ENCODE results near the gene FBXL16. TPM values are rescaled to one million over a fixed set of nuclear protein-coding genes. Genes with fewer than 3 reads are reported as not detected.

The FBXL16 gene
- total and polyA plus RNA-seq, 2 of the 13 experiments (the other 11 are each of a cell fraction or from before 2014, with no cell fraction given) = 0.22 to 2.0 TPM

GRCh38 chr16:720990-721764 lies 15.6 kb upstream of the FBXL16 start, which contains the start of gene ANTKMT (continued):
- TF ChIP-seq SNAI1 (CRISPR knock-in tag; IDR thresholded peaks at IDR 0.05; ENCODE audit: borderline replicate concordance) (peak; percentile 60; the same call in 1 of the 2 replicates), ZNF382 (CRISPR knock-in tag; IDR thresholded peaks at IDR 0.05; ENCODE audit: borderline replicate concordance) (no peak), KDM2A (CRISPR knock-in tag; IDR thresholded peaks at IDR 0.05; ENCODE audit: borderline replicate concordance, low read depth) (peak; percentile 24; the same call in 1 of the 2 replicates), RNF219 (CRISPR knock-in tag; IDR thresholded peaks at IDR 0.05) (no peak; the same call in 1 of the 2 replicates), FIP1L1 (IDR thresholded peaks at IDR 0.05; ENCODE audit: borderline replicate concordance, insufficient read depth, low read depth, low read length) (no peak), ZNF546 (CRISPR knock-in tag; conservative IDR thresholded peaks at IDR 0.05) (no peak), ZHX1 (CRISPR knock-in tag; IDR thresholded peaks at IDR 0.05; ENCODE audit: low read depth) (peak; percentile 58; the same call in 1 of the 2 replicates), NR2F6 (IDR thresholded peaks at IDR 0.05) (no peak), NR2F6 (CRISPR knock-in tag; IDR thresholded peaks at IDR 0.05) (no peak), NFE2 (CRISPR knock-in tag; IDR thresholded peaks at IDR 0.05) (no peak), NONO (IDR thresholded peaks at IDR 0.05) (no peak), NONO (CRISPR knock-in tag; conservative IDR thresholded peaks at IDR 0.05) (peak; percentile 65; the same call in 1 of the 2 replicates), SMAD3 (CRISPR knock-in tag; IDR thresholded peaks at IDR 0.05) (no peak), ISX (CRISPR knock-in tag; conservative IDR thresholded peaks at IDR 0.05) (no peak), ZBTB34 (CRISPR knock-in tag; IDR thresholded peaks at IDR 0.05) (0 out of 2 replicates have a peak, but pooled peaks have one; percentile 23), HIC2 (CRISPR knock-in tag; IDR thresholded peaks at IDR 0.05; ENCODE audit: low read depth) (peak; percentile 48; the same call in 1 of the 2 replicates), NPAS2 (CRISPR knock-in tag; IDR thresholded peaks at IDR 0.05; ENCODE audit: borderline replicate concordance) (no peak), IRF9 (CRISPR knock-in tag; IDR thresholded peaks at IDR 0.05; ENCODE audit: borderline replicate concordance) (peak; percentile 85)
